ENCODE results near the gene RENBP.

- TF ChIP-seq CTCF (IDR thresholded peaks at IDR 0.05 in 4 of 5, conservative IDR thresholded peaks at IDR 0.05 in 1 of 5) (no peak), POLR2A (IDR thresholded peaks at IDR 0.05) (no peak)
These were observed 13.3 kb downstream of the RENBP start for GRCh38 chrX:153931151-153931550.
